Activated CD4-positive, alpha-beta T cell treated with anti-CD3 and anti-CD28 coated beads for 36 hours (primary cell): ENCODE results near the gene IFITM5. TPM values are rescaled to one million over a fixed set of nuclear protein-coding genes. Genes with fewer than 3 reads are reported as not detected.
"Not testable (repeated sequence)": the region's sequence is repeated elsewhere in the genome, so short reads cannot be mapped to it uniquely, and the experiment has no call there.

Experiments
- ATAC-seq: fragments of 200-7000 bp; cut with Tn5 transposase; one replicate; pipeline ENCODE4 v1.10.0; 2021; ENCODE audit warnings: mild to moderate bottlenecking, moderate library complexity
- CTCF ChIA-PET: fragments of 350-600 bp; sonication (Branson Sonifier 250); formaldehyde crosslinking; loops from one replicate; lab custom pipeline; 2021; ENCODE audit warnings: antibody characterized with exemption; lab: Charles Lee
- POLR2A ChIA-PET: fragments of 350-600 bp; sonication (Branson Sonifier 250); formaldehyde crosslinking; loops from one replicate; lab custom pipeline; 2021; ENCODE audit warnings: antibody characterized with exemption, inconsistent platforms; lab: Charles Lee
- DNase-seq: peaks from one replicate; pipeline ENCODE4 v3.0.0-alpha.2; 2020
- H3K27ac Mint-ChIP-seq: one replicate; pipeline ENCODE4 v1.8.0; 2021; ENCODE audit warnings: mixed read lengths
- H3K27me3 Mint-ChIP-seq: one replicate; pipeline ENCODE4 v1.8.0; 2021; ENCODE audit warnings: mixed read lengths
- H3K36me3 Mint-ChIP-seq: one replicate; pipeline ENCODE4 v1.8.0; 2021; ENCODE audit warnings: low read depth, mixed read lengths
- H3K4me1 Mint-ChIP-seq: one replicate; pipeline ENCODE4 v1.8.0; 2021; ENCODE audit warnings: mixed read lengths
- H3K4me3 Mint-ChIP-seq: one replicate; pipeline ENCODE4 v1.8.0; 2021; ENCODE audit warnings: mild to moderate bottlenecking, moderate library complexity, mixed read lengths
- H3K9me3 Mint-ChIP-seq: one replicate; pipeline ENCODE4 v1.8.0; 2021; ENCODE audit warnings: low read depth, mixed read lengths
- intact Hi-C, 2 experiments: fragments of 100-400 bp; cut with DNase I in 1 of 2; cut with micrococcal nuclease in 1 of 2; formaldehyde crosslinking; loops; one replicate each; pipeline versions ENCODE4 v1.14.2 to v1.15.1; 2022 to 2024; cut with DNase I, micrococcal nuclease
- total RNA-seq, 2 experiments: library from RNA; stranded (reverse); gene quantifications; one replicate each; pipeline ENCODE4 v1.2.3, GENCODE V29; 2021

IFITM5 gene
- total RNA-seq, 2 experiments from 2014 or later = not detected

GRCh38 chr11:309979-310572 lies 10.8 kb upstream of the IFITM5 start:
- H3K27ac Mint-ChIP-seq = peak overlapping the region; percentile 98
- peaks cover 30% of the 10 kb centered on the region for H3K4me1 Mint-ChIP-seq
- H3K27me3 Mint-ChIP-seq, ATAC-seq, DNase-seq, H3K9me3 Mint-ChIP-seq, POLR2A ChIA-PET: not testable (repeated sequence)
- intact Hi-C loops = loop anchor here (2.0 to 5.0 kb wide), 4 partner anchors 59 to 487 kb away; partner anchors contain the start of genes BET1L (in 1 of the 2), RIC8A (in 1 of the 2) and SLC25A22 (in 1 of the 2)
- H3K36me3 Mint-ChIP-seq = peaks cover 32% of the 10 kb centered on the region
- CTCF ChIA-PET = interaction anchor here (0.6 to 1.9 kb wide), 7 partner anchors 9 to 103 kb away, joined by 3 to 12 read pairs (median 4); partner anchors contain the start of genes BET1L and RIC8A
- H3K4me3 Mint-ChIP-seq = peak overlapping the region; percentile 94

- intact Hi-C loops = loop anchor here (1.0 to 5.0 kb wide), 3 partner anchors 50 to 138 kb away; no protein-coding TSS in a partner anchor
- peak overlapping the region; percentile 94 for H3K4me3 Mint-ChIP-seq
- peaks cover 21% of the 10 kb centered on the region for H3K36me3 Mint-ChIP-seq
- ChIA-PET POLR2A (interaction anchor here (0.9 kb wide), 1 partner anchor 9 kb away, joined by 3 read pairs; no protein-coding TSS in a partner anchor), CTCF (interaction anchor here (0.6 to 1.9 kb wide), 9 partner anchors 8 to 102 kb away, joined by 3 to 12 read pairs (median 4); partner anchors contain the start of genes BET1L and RIC8A)
- peak overlapping the region; percentile 98 for H3K27ac Mint-ChIP-seq
- DNase-seq (peak; percentile 53), ATAC-seq (peak; percentile 4)
- not testable (repeated sequence) for H3K9me3 Mint-ChIP-seq, H3K27me3 Mint-ChIP-seq
- peaks cover 30% of the 10 kb centered on the region for H3K4me1 Mint-ChIP-seq
These were observed 9.7 kb upstream of the IFITM5 start for GRCh38 chr11:308740-309665.

DNA sequence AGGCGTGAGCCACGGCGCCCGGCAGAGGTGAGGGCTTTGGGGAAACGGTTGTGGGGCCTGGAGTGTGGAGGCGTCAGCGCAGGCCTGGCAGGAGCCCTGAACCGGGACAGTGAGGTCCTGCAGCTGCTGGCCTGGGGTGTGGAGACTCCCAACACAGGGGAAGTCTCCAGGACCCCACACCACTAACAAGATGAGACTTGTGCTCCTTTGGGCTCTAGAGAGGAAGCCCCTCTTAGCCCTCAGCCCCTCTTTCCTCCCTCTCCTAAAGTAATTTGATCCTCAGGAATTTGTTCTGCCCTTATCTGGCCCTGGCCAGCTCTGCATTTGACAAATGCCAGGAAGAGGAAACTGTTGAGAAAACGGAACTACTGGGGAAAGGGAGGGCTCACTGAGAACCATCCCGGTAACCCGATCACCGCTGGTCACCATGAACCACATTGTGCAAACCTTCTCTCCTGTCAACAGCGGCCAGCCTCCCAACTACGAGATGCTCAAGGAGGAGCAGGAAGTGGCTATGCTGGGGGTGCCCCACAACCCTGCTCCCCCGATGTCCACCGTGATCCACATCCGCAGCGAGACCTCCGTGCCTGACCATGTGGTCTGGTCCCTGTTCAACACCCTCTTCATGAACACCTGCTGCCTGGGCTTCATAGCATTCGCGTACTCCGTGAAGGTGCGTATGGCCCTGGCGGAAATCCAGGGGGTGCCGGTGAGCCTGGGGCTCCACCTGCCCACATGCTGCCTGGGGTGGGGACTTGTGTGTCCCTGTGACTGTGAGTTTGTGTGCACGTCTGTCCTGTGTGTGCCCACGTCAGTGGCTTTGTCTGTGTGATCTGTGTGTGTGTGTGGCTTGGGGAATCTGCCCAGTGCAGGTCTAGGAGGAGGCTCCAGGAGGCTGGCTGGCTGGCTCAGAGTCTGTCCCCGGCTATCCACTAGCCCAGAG lies 8.7 kb upstream of the IFITM5 start, which contains the start of gene IFITM2:
Gene IFITM2 (plus strand): TSS at position 51 of the 943 bp plus-strand sequence. CDS start 377 bp downstream, at position 428.
- not testable (repeated sequence) for H3K27me3 Mint-ChIP-seq, H3K9me3 Mint-ChIP-seq
- CTCF ChIA-PET = interaction anchor here (0.7 to 4.2 kb wide), 4 partner anchors 8 to 47 kb away, joined by 4 to 42 read pairs (median 9); no protein-coding TSS in a partner anchor
- Mint-ChIP-seq H3K27ac (peak within 1 kb of the TSS; percentile 98), H3K36me3 (peaks cover 19% of the 10 kb centered on the region), H3K4me3 (peak within 1 kb of the TSS; percentile 94), H3K4me1 (peaks cover 27% of the 10 kb centered on the region)
- intact Hi-C loops = loop anchor here (1.0 to 5.0 kb wide), 3 partner anchors 51 to 139 kb away; no protein-coding TSS in a partner anchor
- POLR2A ChIA-PET = interaction anchor here (0.9 kb wide), 1 partner anchor 10 kb away, joined by 3 read pairs; no protein-coding TSS in a partner anchor
- ATAC-seq (peak; percentile 40), DNase-seq (peak; percentile 75)

GRCh38 chr11:306645-307371 lies 7.5 kb upstream of the IFITM5 start:
- H3K27ac Mint-ChIP-seq = peak overlapping the region; percentile 42
- ATAC-seq (no peak), DNase-seq (no peak)
- ChIA-PET CTCF (interaction anchor here (0.6 to 4.2 kb wide), 10 partner anchors 10 to 212 kb away, joined by 3 to 46 read pairs (median 6); partner anchors contain the start of genes BET1L, PGGHG and RIC8A), POLR2A (no interaction called here)
- H3K9me3 Mint-ChIP-seq = no peaks in the 10 kb centered on the region
- H3K4me3 Mint-ChIP-seq = peak overlapping the region; percentile 94
- peaks cover 22% of the 10 kb centered on the region for H3K4me1 Mint-ChIP-seq
- intact Hi-C loops = loop anchor here (1.0 to 5.0 kb wide), 2 partner anchors 17 to 140 kb away; no protein-coding TSS in a partner anchor
- H3K36me3 Mint-ChIP-seq = peaks cover 19% of the 10 kb centered on the region
- H3K27me3 Mint-ChIP-seq = no peaks in the 10 kb centered on the region

- peaks cover 19% of the 10 kb centered on the region for H3K36me3 Mint-ChIP-seq
- H3K9me3 Mint-ChIP-seq = no peaks in the 10 kb centered on the region
- H3K4me3 Mint-ChIP-seq = no peak overlapping the region
- ChIA-PET CTCF (interaction anchor here (0.6 to 4.2 kb wide), 24 partner anchors 11 to 290 kb away, joined by 3 to 46 read pairs (median 4); partner anchors contain the start of genes BET1L, NLRP6, PGGHG and PSMD13), POLR2A (interaction anchor here (1.5 kb wide), 1 partner anchor 11 kb away, joined by 5 read pairs; no protein-coding TSS in a partner anchor)
- H3K4me1 Mint-ChIP-seq = peaks cover 20% of the 10 kb centered on the region
- no peak for ATAC-seq
- intact Hi-C loops = loop anchor here (1.0 to 5.0 kb wide), 4 partner anchors 16 to 212 kb away; no protein-coding TSS in a partner anchor
- H3K27ac Mint-ChIP-seq = no peak overlapping the region
- no peaks in the 10 kb centered on the region for H3K27me3 Mint-ChIP-seq
- no peak for DNase-seq
These were observed 6.5 kb upstream of the IFITM5 start for GRCh38 chr11:305844-306211.

GRCh38 chr11:304915-305843 lies 5.9 kb upstream of the IFITM5 start:
- peak overlapping the region; percentile 1 for H3K27ac Mint-ChIP-seq
- H3K4me1 Mint-ChIP-seq = peaks cover 20% of the 10 kb centered on the region

DNA sequence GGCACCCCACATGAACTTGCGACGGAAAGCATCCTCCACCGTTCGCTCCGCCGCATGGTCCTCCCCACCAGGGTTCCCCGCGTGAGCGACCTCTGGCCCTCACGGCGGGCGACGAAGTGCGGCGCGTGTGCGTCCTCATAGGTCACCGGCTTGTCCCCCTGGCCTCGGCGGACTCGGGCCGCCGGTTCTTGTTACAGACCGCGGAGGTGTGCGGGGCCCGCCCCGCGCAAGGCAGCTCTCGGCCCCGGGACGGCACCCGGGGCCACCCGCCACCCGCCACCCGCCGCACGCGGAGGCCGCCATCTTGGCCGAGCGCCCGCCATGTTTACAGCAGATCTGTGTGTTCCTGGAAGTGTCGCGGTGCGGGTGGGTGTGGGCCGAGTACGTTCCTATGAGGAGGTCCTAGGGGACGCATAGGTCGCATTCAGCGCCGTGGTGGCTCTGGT lies 4.8 kb upstream of the IFITM5 start:
- H3K4me3 Mint-ChIP-seq = no peak overlapping the region
- ChIA-PET CTCF (interaction anchor here (0.7 to 4.2 kb wide), 10 partner anchors 9 to 235 kb away, joined by 3 to 46 read pairs (median 4); no protein-coding TSS in a partner anchor), POLR2A (interaction anchor here (1.5 kb wide), 1 partner anchor 13 kb away, joined by 5 read pairs; no protein-coding TSS in a partner anchor)
- intact Hi-C loops = loop anchor here in 1 of 2 experiments (2.0 kb wide), 1 partner anchor 53 kb away; no protein-coding TSS in a partner anchor
- no peaks in the 10 kb centered on the region for H3K27me3 Mint-ChIP-seq
- H3K27ac Mint-ChIP-seq = no peak overlapping the region
- H3K9me3 Mint-ChIP-seq = no peaks in the 10 kb centered on the region
- DNase-seq (no peak), ATAC-seq (no peak)
- peaks cover 9% of the 10 kb centered on the region for H3K36me3 Mint-ChIP-seq
- peaks cover 18% of the 10 kb centered on the region for H3K4me1 Mint-ChIP-seq

More at GRCh38 chr11:304915-305843, 5.9 kb upstream of the IFITM5 start:
- Mint-ChIP-seq H3K36me3 (peaks cover 19% of the 10 kb centered on the region), H3K27me3 (no peaks in the 10 kb centered on the region), H3K9me3 (no peaks in the 10 kb centered on the region), H3K4me3 (no peak overlapping the region)
- CTCF ChIA-PET = interaction anchor here (0.6 to 4.2 kb wide), 28 partner anchors 10 to 291 kb away, joined by 3 to 46 read pairs (median 4); partner anchors contain the start of genes BET1L, NLRP6, PGGHG and PSMD13
- intact Hi-C loops = loop anchor here (1.0 to 5.0 kb wide), 3 partner anchors 54 to 213 kb away; no protein-coding TSS in a partner anchor
- no peak for ATAC-seq
- POLR2A ChIA-PET = interaction anchor here (1.5 kb wide), 1 partner anchor 12 kb away, joined by 5 read pairs; no protein-coding TSS in a partner anchor
- DNase-seq = peak; percentile 79

GRCh38 chr11:303363-303762 lies 4.0 kb upstream of the IFITM5 start:
- Mint-ChIP-seq H3K4me3 (no peak overlapping the region), H3K4me1 (peaks cover 18% of the 10 kb centered on the region), H3K27ac (no peak overlapping the region), H3K36me3 (peaks cover 4% of the 10 kb centered on the region), H3K9me3 (no peaks in the 10 kb centered on the region), H3K27me3 (no peaks in the 10 kb centered on the region)
- ChIA-PET POLR2A (no interaction called here), CTCF (interaction anchor here (0.9 to 3.8 kb wide), 2 partner anchors 53 to 64 kb away, joined by 3 to 46 read pairs; no protein-coding TSS in a partner anchor)
- intact Hi-C loops = no loop called here
- DNase-seq = no peak
- ATAC-seq = no peak
